ENCODE measurements around the gene GSG1.

GSG1 gene

GRCh38 chr12:13100882-13101769 lies 2.3 kb downstream of the GSG1 start:
- TF ChIP-seq TAF1 (IDR thresholded peaks at IDR 0.05; ENCODE audit: low read depth) (peak; percentile 61), EGR1 (IDR thresholded peaks at IDR 0.05) (0 out of 2 replicates have a peak, but pooled peaks have one; percentile 19), EP300 (IDR thresholded peaks at IDR 0.05; ENCODE audit: borderline replicate concordance) (peak; percentile 54), YY1 (IDR thresholded peaks at IDR 0.05; ENCODE audit: low read depth) (peak; percentile 34; the same call in 1 of the 2 replicates), TCF12 (IDR thresholded peaks at IDR 0.05; ENCODE audit: low read depth) (peak; percentile 33; the same call in 1 of the 2 replicates), ZBTB7A (IDR thresholded peaks at IDR 0.05; ENCODE audit: low read depth) (peak; percentile 96), RAD21 (IDR thresholded peaks at IDR 0.05; ENCODE audit: low read depth) (no peak; the same call in 1 of the 2 replicates), FOXM1 (IDR thresholded peaks at IDR 0.05; ENCODE audit: borderline replicate concordance, low read depth) (peak; percentile 66), REST (IDR thresholded peaks at IDR 0.05; ENCODE audit: low read depth) (0 out of 2 replicates have a peak, but pooled peaks have one; percentile 9), TEAD4 (IDR thresholded peaks at IDR 0.05) (no peak; the same call in 1 of the 2 replicates), NFIC (IDR thresholded peaks at IDR 0.05) (peak; percentile 48), MAX (IDR thresholded peaks at IDR 0.05) (0 out of 2 replicates have a peak, but pooled peaks have one; percentile 11), USF1 (IDR thresholded peaks at IDR 0.05) (no peak)

GRCh38 chr12:13100605-13100881 lies 2.9 kb downstream of the GSG1 start:
- TF ChIP-seq ZBTB7A (IDR thresholded peaks at IDR 0.05; ENCODE audit: low read depth) (no peak), EGR1 (IDR thresholded peaks at IDR 0.05) (no peak), USF1 (IDR thresholded peaks at IDR 0.05) (no peak), NFIC (IDR thresholded peaks at IDR 0.05) (no peak), TEAD4 (IDR thresholded peaks at IDR 0.05) (no peak), EP300 (IDR thresholded peaks at IDR 0.05; ENCODE audit: borderline replicate concordance) (no peak), CEBPB (IDR thresholded peaks at IDR 0.05) (no peak), MAX (IDR thresholded peaks at IDR 0.05) (no peak), CREB1 (IDR thresholded peaks at IDR 0.05; ENCODE audit: low read depth) (no peak), FOXM1 (IDR thresholded peaks at IDR 0.05; ENCODE audit: borderline replicate concordance, low read depth) (no peak), TCF12 (IDR thresholded peaks at IDR 0.05; ENCODE audit: low read depth) (no peak), TAF1 (IDR thresholded peaks at IDR 0.05; ENCODE audit: low read depth) (no peak)

GRCh38 chr12:13099844-13100604 lies 3.4 kb downstream of the GSG1 start:
- TF ChIP-seq CREB1 (IDR thresholded peaks at IDR 0.05; ENCODE audit: low read depth), result no peak
- no peak for TF ChIP-seq EGR1 (IDR thresholded peaks at IDR 0.05)
- no peak for TF ChIP-seq YY1 (IDR thresholded peaks at IDR 0.05; ENCODE audit: low read depth)
- no peak for TF ChIP-seq MAX (IDR thresholded peaks at IDR 0.05)
- no peak for TF ChIP-seq RAD21 (IDR thresholded peaks at IDR 0.05; ENCODE audit: low read depth)
- no peak for TF ChIP-seq TAF1 (IDR thresholded peaks at IDR 0.05; ENCODE audit: low read depth)
- no peak for TF ChIP-seq CEBPB (IDR thresholded peaks at IDR 0.05)
- no peak for TF ChIP-seq TCF12 (IDR thresholded peaks at IDR 0.05; ENCODE audit: low read depth)
- TF ChIP-seq REST (IDR thresholded peaks at IDR 0.05; ENCODE audit: low read depth), result no peak
- no peak for TF ChIP-seq FOXM1 (IDR thresholded peaks at IDR 0.05; ENCODE audit: borderline replicate concordance, low read depth)
- TF ChIP-seq USF1 (IDR thresholded peaks at IDR 0.05), result no peak
- TF ChIP-seq EP300 (IDR thresholded peaks at IDR 0.05; ENCODE audit: borderline replicate concordance), result no peak
- no peak for TF ChIP-seq TEAD4 (IDR thresholded peaks at IDR 0.05)
